ENCODE data around the gene SET. TPM values are rescaled to one million over a fixed set of nuclear protein-coding genes. Genes with fewer than 3 reads are reported as not detected.

SET gene
- total RNA-seq, 4 donors from 2014 or later, result 102 to 191 (median 170) TPM

GRCh38 chr9:128651798-128652197, 37.2 kb upstream of the SET start:
- DNase-seq, result no peak
- Histone ChIP-seq H3K9me3 (no peaks in the 10 kb centered on the region), H3K36me3 (no peaks in the 10 kb centered on the region), H3K27me3 (no peaks in the 10 kb centered on the region), H3K27ac (no peak overlapping the region), H3K4me3 (no peak overlapping the region), H3K4me1 (no peaks in the 10 kb centered on the region)
- intact Hi-C loops (cut with DNase I; ENCODE audit: low total_unique reads), result no loop called here
- TF ChIP-seq POLR2A (IDR thresholded peaks at IDR 0.05) (no peak), CTCF (IDR thresholded peaks at IDR 0.05 in 4 of 5, conservative IDR thresholded peaks at IDR 0.05 in 1 of 5) (no peak)
- no peak for ATAC-seq
- in situ Hi-C loops (cut with MboI; ENCODE audit: low sequenced_read_pairs in 4 of 4), result no loop called here

GRCh38 chr9:128653908-128654307, 35.1 kb upstream of the SET start:
- in situ Hi-C loops (cut with MboI; ENCODE audit: low sequenced_read_pairs in 4 of 4), result no loop called here
- TF ChIP-seq CTCF (IDR thresholded peaks at IDR 0.05 in 4 of 5, conservative IDR thresholded peaks at IDR 0.05 in 1 of 5) (no peak), POLR2A (IDR thresholded peaks at IDR 0.05) (no peak)
- Histone ChIP-seq H3K27me3 (no peaks in the 10 kb centered on the region), H3K36me3 (no peaks in the 10 kb centered on the region), H3K9me3 (no peaks in the 10 kb centered on the region), H3K27ac (no peak overlapping the region), H3K4me1 (no peaks in the 10 kb centered on the region), H3K4me3 (no peak overlapping the region)
- intact Hi-C loops (cut with DNase I; ENCODE audit: low total_unique reads), result no loop called here
- DNase-seq (no peak), ATAC-seq (no peak)

GRCh38 chr9:128654481-128654880, 34.5 kb upstream of the SET start:
- no peak for DNase-seq
- intact Hi-C loops (cut with DNase I; ENCODE audit: low total_unique reads), result no loop called here
- no peak for TF ChIP-seq POLR2A (IDR thresholded peaks at IDR 0.05)
- TF ChIP-seq CTCF (IDR thresholded peaks at IDR 0.05 in 4 of 5, conservative IDR thresholded peaks at IDR 0.05 in 1 of 5), result no peak
- Histone ChIP-seq H3K27me3 (no peaks in the 10 kb centered on the region), H3K36me3 (no peaks in the 10 kb centered on the region), H3K4me1 (no peaks in the 10 kb centered on the region), H3K9me3 (no peaks in the 10 kb centered on the region), H3K4me3 (no peak overlapping the region), H3K27ac (no peak overlapping the region)
- in situ Hi-C loops (cut with MboI; ENCODE audit: low sequenced_read_pairs in 4 of 4), result no loop called here
- no peak for ATAC-seq

GRCh38 chr9:128656416-128657343, 32.3 kb upstream of the SET start, which contains the start of gene DYNC2I2:
Gene DYNC2I2, minus strand, starts transcription at chr9:128656847. Its CDS starts 121 bp downstream, at chr9:128656726.
- H3K9me3 ChIP-seq, result no peaks in the 10 kb centered on the region
- TF ChIP-seq CTCF (IDR thresholded peaks at IDR 0.05 in 4 of 5, conservative IDR thresholded peaks at IDR 0.05 in 1 of 5) (peak in 1 of 5 experiments; percentile 9), POLR2A (IDR thresholded peaks at IDR 0.05) (peak; percentile 20 to 29)
- peak within 1 kb of the TSS; percentile 92 to 100 (median 94) for H3K27ac ChIP-seq
- H3K4me1 ChIP-seq, result no peaks in the 10 kb centered on the region
- H3K27me3 ChIP-seq, result no peaks in the 10 kb centered on the region
- ATAC-seq (peak; percentile 99), DNase-seq (peak; percentile 94)
- H3K36me3 ChIP-seq, result no peaks in the 10 kb centered on the region
- peak within 1 kb of the TSS; percentile 48 to 83 (median 71) for H3K4me3 ChIP-seq
- in situ Hi-C loops (cut with MboI; ENCODE audit: low sequenced_read_pairs in 4 of 4) (no loop called here), intact Hi-C loops (cut with DNase I; ENCODE audit: low total_unique reads) (loop anchor here (1.0 to 2.0 kb wide), 3 partner anchors 22 to 48 kb away; partner anchors contain the start of gene SET)
